Sigmoid colon (tissue), 7 donors: Measurements from ENCODE around the gene DAW1. TPM values are rescaled to one million over a fixed set of nuclear protein-coding genes. Genes with fewer than 3 reads are reported as not detected.

ENCODE experiments used
- DNase-seq: peaks from one replicate; pipeline ENCODE4 v3.0.0-alpha.2; 2019
- H3K27ac ChIP-seq, 4 donors: fragments of 200-600 bp; sonication (generic); one replicate each; pipeline ENCODE4 v1.5.1; 2016 to 2019; ENCODE audit warnings: mild to moderate bottlenecking in 1 of 4
- H3K27me3 ChIP-seq, 3 donors: fragments of 200-600 bp; sonication (generic); one replicate each; pipeline ENCODE4 v1.5.1; 2019; ENCODE audit warnings: mild to moderate bottlenecking in 1 of 3
- H3K36me3 ChIP-seq, 4 donors: fragments of 200-600 bp; sonication (generic); one replicate each; pipeline ENCODE4 v1.5.1; 2016 to 2019
- H3K4me1 ChIP-seq, 4 donors: fragments of 200-600 bp; sonication (generic); one replicate each; pipeline ENCODE4 v1.5.1; 2017 to 2019
- H3K4me3 ChIP-seq, 4 donors: fragments of 200-600 bp; sonication (generic); one replicate each; pipeline ENCODE4 v1.5.1; 2017 to 2019; ENCODE audit warnings: mild to moderate bottlenecking in 2 of 4, moderate library complexity in 1 of 4
- H3K9me3 ChIP-seq, 4 donors: fragments of 200-600 bp in 3 of 4; sonication (generic) in 3 of 4; one replicate each; pipeline versions ENCODE4 v1.5.1 to v1.6.1; 2013 to 2019
- EP300 ChIP-seq, 4 donors: sonication (generic); formaldehyde crosslinking; IDR thresholded peaks; one replicate each; pipeline ENCODE4 v1.6.1; 2017; ENCODE audit warnings: antibody characterized with exemption in 4 of 4
- POLR2A ChIP-seq, 2 donors: fragments of 450-650 bp; IDR thresholded peaks; one replicate each; pipeline ENCODE4 v1.6.1; 2016; ENCODE audit warnings: antibody characterized with exemption in 2 of 2, mild to moderate bottlenecking in 2 of 2, moderate library complexity in 2 of 2
- POLR2AphosphoS5 ChIP-seq, 4 donors: sonication (generic); formaldehyde crosslinking; IDR thresholded peaks; one replicate each; pipeline ENCODE4 v1.6.1; 2017; ENCODE audit warnings: antibody characterized with exemption in 4 of 4
- WGBS, 2 donors: extraction: QIAGEN DNeasy Blood & Tissue Kit; methylation state at CpG; one replicate each; pipeline ENCODE4 v1.1.7; 2013; 5-methylcytosine and 5-hydroxymethylcytosine counted together
- intact Hi-C: fragments of 100-400 bp; cut with DNase I; formaldehyde crosslinking; loops from one replicate; pipeline ENCODE4 v1.15.1; 2023
- polyA plus RNA-seq, 3 donors: library from polyadenylated mRNA; stranded (reverse); fragments of 200-250 nt; gene quantifications; one replicate each; pipeline ENCODE4 v1.2.3, GENCODE V29; 2013
- total RNA-seq, 4 donors: library from RNA; depleted of rRNA; stranded (reverse); fragments of >200 nt; gene quantifications; one replicate each; pipeline ENCODE4 v1.1.0, GENCODE V29; 2016
- TF ChIP-seq, protein P1 (sequence below), 4 experiments: fragments of 450-650 bp in 3 of 4; fragments of 200-600 bp in 1 of 4; IDR thresholded peaks; one replicate each; pipeline ENCODE4 v1.5.1; 2016 to 2019; ENCODE audit warnings: antibody characterized with exemption in 4 of 4, mild to moderate bottlenecking in 3 of 4, moderate library complexity in 2 of 4
- donor health status: healthy with polysubstance abuse.
- donor health status: Bipolar disorder and iron deficiency.
- donor health status: healthy.

DAW1 gene
- total and polyA plus RNA-seq, 7 donors: 0.06 TPM; not detected in 6

DNA sequence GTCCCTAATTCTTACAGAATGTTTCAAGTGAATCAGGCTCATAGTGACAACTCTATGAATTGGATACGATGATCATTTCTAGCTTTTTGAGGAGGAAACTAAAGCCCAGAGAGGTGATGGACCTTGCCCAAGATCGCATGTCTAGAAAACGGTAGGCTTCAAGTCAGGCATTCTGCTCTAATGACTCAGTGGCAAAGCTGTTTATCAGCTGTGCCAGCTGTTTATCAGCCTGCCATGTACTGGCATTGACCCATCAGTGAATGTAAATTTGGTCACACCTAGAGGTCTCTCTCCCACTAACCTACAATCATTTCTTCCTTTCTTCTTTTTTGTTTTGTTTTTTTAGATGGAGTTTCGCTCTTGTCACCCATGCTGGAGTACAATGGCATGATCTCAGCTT is 6.1 kb upstream of the DAW1 start:
- Histone ChIP-seq H3K27me3 (no peaks in the 10 kb centered on the region), H3K9me3 (no peaks in the 10 kb centered on the region), H3K27ac (no peak overlapping the region), H3K36me3 (no peaks in the 10 kb centered on the region), H3K4me3 (no peak overlapping the region), H3K4me1 (peaks cover 0 to 15% (median 9%) of the 10 kb centered on the region in 4 donors)
- DNase-seq: no peak
- intact Hi-C loops: no loop called here
- TF ChIP-seq POLR2AphosphoS5 (IDR thresholded peaks at IDR 0.05) (no peak), EP300 (IDR thresholded peaks at IDR 0.05) (no peak), POLR2A (IDR thresholded peaks at IDR 0.05) (no peak)
- TF ChIP-seq, protein P1, sequence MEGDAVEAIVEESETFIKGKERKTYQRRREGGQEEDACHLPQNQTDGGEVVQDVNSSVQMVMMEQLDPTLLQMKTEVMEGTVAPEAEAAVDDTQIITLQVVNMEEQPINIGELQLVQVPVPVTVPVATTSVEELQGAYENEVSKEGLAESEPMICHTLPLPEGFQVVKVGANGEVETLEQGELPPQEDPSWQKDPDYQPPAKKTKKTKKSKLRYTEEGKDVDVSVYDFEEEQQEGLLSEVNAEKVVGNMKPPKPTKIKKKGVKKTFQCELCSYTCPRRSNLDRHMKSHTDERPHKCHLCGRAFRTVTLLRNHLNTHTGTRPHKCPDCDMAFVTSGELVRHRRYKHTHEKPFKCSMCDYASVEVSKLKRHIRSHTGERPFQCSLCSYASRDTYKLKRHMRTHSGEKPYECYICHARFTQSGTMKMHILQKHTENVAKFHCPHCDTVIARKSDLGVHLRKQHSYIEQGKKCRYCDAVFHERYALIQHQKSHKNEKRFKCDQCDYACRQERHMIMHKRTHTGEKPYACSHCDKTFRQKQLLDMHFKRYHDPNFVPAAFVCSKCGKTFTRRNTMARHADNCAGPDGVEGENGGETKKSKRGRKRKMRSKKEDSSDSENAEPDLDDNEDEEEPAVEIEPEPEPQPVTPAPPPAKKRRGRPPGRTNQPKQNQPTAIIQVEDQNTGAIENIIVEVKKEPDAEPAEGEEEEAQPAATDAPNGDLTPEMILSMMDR (IDR thresholded peaks at IDR 0.05): no peak
- WGBS, 2 donors: 80 to 82% methylated on average over 4 of the region's 4 CpGs

DNA sequence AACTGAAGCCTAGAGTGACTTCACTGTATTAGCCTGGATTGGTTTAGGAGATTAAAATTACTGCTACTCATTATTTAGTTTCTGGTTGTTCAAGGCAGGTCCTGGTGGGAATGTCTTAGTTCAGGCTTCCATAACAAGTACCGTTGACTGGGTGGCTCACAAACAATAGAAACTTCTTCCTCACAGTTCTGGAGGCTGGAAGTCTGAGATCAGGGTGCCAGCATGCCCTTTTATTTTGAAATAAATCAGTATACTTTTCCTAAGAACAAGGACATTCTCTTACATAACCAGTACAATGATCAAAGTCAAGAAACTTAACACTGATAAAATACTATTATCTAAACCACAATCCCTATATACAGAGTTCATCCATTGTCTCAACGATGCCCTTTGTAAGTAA is 4.0 kb upstream of the DAW1 start:
- no peak for TF ChIP-seq POLR2A (IDR thresholded peaks at IDR 0.05)
- TF ChIP-seq, protein P1 (IDR thresholded peaks at IDR 0.05): no peak
- no peak for TF ChIP-seq POLR2AphosphoS5 (IDR thresholded peaks at IDR 0.05)
- no peak for TF ChIP-seq EP300 (IDR thresholded peaks at IDR 0.05)
- intact Hi-C loops: no loop called here
- peaks cover 0 to 13% (median 8%) of the 10 kb centered on the region in 3 donors for H3K27me3 ChIP-seq
- H3K4me1 ChIP-seq: peaks cover 0 to 22% (median 7%) of the 10 kb centered on the region in 4 donors
- DNase-seq: no peak
- WGBS, 2 donors: 84 to 89% methylated on average over 2 of the region's 2 CpGs
- H3K27ac ChIP-seq: no peak overlapping the region
- H3K9me3 ChIP-seq: no peaks in the 10 kb centered on the region
- H3K4me3 ChIP-seq: no peak overlapping the region
- H3K36me3 ChIP-seq: no peaks in the 10 kb centered on the region

DNA sequence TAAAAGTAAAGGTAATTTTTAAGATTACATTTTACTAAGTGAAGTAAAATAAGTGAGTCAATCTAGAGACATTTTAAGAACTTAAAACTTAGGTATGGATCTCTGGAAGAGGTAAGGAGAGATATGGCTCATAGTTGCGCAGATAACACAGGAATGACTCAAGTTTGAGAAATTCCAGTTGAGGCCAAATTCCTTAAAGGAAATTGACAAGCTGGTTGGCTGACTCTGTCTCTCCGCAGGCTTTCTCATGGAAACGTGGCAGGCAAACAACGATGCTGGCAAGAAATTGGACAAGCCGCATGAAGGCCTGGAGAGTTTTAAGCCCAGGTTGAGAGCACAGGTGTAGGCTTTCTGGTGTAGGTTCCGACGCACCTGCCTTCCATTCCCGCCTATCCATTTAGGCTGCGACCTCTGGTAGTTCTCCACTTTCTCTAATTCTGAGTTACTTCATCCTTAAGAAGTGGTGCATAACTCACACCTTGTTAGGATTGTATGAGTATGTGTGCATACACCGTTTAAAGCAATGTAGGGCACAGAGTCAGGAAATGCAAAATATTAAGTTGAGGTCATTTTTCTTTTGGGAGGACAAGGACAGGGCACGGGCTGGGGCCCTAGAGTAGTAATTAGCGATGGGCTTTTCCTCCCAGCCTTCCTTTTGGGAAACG is 589 bp upstream of the DAW1 start:
- no peak for DNase-seq
- Histone ChIP-seq H3K4me1 (peaks cover 0 to 8% (median 3%) of the 10 kb centered on the region in 4 donors), H3K27ac (no peak overlapping the region), H3K27me3 (peaks cover 0 to 26% (median 8%) of the 10 kb centered on the region in 3 donors), H3K36me3 (no peaks in the 10 kb centered on the region), H3K4me3 (peak overlapping the region in 2 of 4 donors; percentile 35 to 40), H3K9me3 (no peaks in the 10 kb centered on the region)
- intact Hi-C loops: no loop called here
- 72 to 76% methylated on average over 13 of the region's 13 CpGs for WGBS, 2 donors
- TF ChIP-seq POLR2A (IDR thresholded peaks at IDR 0.05) (no peak), POLR2AphosphoS5 (IDR thresholded peaks at IDR 0.05) (no peak), EP300 (IDR thresholded peaks at IDR 0.05) (no peak)
- TF ChIP-seq, protein P1 (IDR thresholded peaks at IDR 0.05): no peak

DNA sequence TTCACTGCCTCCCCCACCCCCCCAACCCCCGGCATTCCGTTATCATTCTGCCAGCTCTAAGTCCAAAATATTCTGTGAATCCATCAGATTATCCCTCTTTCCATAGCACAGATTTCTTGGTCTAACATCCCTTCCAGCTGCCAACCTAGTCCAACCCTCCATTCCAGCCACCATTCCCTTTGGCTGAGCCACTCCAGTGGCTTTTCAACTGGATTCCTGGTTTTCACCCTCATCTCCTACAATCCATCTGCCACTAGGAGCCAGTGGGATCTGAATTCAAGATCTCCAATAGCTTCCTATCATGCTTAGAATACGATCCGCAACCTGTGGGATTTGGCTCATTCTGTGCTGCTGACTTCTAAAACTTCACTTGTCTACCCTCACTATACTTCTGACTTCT is 1.2 kb downstream of the DAW1 start:
- H3K9me3 ChIP-seq: no peaks in the 10 kb centered on the region
- intact Hi-C loops: no loop called here
- no peaks in the 10 kb centered on the region for H3K36me3 ChIP-seq
- 94 to 95% methylated on average over 4 of the region's 4 CpGs for WGBS, 2 donors
- no peak overlapping the region for H3K27ac ChIP-seq
- DNase-seq: no peak
- H3K4me3 ChIP-seq: no peak overlapping the region
- peaks cover 0 to 26% (median 8%) of the 10 kb centered on the region in 3 donors for H3K27me3 ChIP-seq
- TF ChIP-seq POLR2AphosphoS5 (IDR thresholded peaks at IDR 0.05): no peak
- TF ChIP-seq, protein P1 (IDR thresholded peaks at IDR 0.05): no peak
- no peak for TF ChIP-seq POLR2A (IDR thresholded peaks at IDR 0.05)
- no peak for TF ChIP-seq EP300 (IDR thresholded peaks at IDR 0.05)
- H3K4me1 ChIP-seq: peaks cover 0 to 8% (median 3%) of the 10 kb centered on the region in 4 donors
